HG02571 (cell line): ENCODE results near the gene CCNG2.
A peak's percentile ranks its signal among the peaks of the same experiment; 100 is the strongest.

ENCODE experiments used
- ATAC-seq: cut with Tn5 transposase; IDR thresholded peaks from one replicate; pipeline ENCODE4 v1.9.1; 2021; ENCODE audit warnings: mild to moderate bottlenecking, moderate library complexity; ENCODE audit not compliant: unreplicated experiment

The CCNG2 gene

DNA sequence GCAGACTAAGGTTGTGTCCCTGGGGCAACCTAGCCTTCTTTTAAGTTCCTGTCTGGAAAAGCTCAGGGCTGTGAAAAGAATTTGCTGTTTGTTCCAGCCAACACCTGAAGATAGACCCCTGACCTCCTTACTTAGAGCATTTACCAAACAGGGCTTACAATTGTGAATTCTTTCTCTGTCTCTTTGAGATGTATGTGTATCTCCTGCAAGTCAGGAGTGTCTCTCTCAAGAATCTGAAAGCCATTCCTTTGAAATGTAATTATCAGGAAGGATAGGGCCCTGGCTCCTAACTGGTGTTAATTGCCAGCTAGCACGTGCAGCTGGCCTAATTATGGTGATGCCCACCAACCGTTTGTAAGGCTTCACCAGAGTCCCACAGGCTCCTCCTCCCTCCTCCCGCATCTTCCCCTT lies 18.2 kb downstream of the CCNG2 start:
- no peak for ATAC-seq

- ATAC-seq, result no peak
Measured at GRCh38 chr4:77176640-77177039, 19.6 kb downstream of the CCNG2 start.

DNA sequence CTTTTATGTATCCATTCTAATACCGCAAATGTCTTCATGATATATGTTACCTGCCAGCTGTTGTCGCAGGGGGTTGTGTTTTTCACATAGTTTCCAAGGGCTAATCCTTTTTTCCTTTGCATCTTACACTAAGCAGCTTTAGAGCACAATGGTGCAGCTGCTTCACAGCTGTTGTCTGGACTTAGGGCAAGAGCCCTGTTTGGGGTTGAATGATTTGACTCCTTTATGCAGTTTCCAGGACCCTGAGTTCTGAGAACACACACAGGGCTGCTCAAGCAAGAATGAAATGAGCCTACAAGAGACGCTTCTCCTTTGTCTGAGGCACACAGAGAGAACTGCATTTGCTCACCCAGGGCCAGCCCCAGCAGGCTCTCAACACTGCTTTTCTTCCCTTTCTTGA lies 20.2 kb downstream of the CCNG2 start:
- ATAC-seq, result no peak

DNA sequence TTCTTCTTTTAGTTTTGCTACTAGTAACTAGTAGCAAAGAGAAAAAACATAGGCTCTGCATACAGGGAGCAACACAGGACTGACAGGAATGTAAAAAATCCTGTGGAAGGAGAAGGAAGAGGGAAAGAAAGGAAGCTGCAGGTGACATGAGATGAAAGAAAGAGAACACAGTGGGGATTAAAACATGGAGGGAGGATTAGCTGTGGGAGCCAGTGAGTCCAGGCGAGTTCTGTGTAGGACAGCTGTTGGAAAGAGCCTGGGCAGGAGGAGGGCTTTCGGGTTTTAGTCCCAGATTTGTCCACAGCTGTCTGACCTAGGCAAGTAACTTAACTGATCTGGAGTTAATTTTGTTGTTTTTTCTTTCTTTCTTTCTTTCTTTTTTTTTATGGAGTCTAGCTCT lies 21.6 kb downstream of the CCNG2 start:
- ATAC-seq, result no peak

DNA sequence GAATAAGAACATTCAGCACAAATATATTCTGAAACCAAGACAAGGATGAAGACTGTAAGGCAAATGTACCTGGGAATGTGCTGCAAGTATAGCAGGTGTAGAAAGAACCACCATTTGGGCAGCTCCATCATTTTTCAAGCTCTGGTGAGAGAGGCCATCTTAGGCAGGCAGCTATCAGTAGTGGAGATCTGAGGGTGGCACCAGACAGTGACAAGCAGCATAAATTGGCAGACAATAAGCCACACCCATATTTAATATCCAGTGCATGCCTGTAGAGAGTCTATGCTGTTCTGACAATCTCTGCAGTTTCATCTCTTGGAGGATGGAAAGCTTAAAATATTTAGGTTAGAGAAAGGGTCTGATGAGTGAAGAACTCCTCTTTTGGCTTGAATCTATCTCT lies 22.5 kb downstream of the CCNG2 start:
- no peak for ATAC-seq

DNA sequence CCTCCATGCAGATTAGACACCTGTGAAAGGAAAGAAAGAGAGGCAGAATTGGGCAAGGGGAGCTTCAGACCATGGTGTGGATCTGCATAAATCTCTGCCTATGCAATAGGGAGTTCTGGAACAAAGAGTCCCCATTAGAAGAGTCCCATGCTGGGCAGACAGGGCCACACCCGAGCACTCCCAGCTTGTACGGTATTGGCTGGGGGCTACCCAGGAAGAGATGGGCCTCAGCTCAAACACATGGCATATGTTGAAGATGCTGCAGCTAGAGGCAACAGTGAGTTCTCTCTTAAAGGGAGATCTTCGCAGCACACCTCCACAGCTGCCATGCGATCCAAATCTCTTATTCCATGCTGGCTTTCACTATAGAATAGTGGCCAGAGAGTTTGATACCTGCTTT lies 24.7 kb downstream of the CCNG2 start:
- no peak for ATAC-seq

DNA sequence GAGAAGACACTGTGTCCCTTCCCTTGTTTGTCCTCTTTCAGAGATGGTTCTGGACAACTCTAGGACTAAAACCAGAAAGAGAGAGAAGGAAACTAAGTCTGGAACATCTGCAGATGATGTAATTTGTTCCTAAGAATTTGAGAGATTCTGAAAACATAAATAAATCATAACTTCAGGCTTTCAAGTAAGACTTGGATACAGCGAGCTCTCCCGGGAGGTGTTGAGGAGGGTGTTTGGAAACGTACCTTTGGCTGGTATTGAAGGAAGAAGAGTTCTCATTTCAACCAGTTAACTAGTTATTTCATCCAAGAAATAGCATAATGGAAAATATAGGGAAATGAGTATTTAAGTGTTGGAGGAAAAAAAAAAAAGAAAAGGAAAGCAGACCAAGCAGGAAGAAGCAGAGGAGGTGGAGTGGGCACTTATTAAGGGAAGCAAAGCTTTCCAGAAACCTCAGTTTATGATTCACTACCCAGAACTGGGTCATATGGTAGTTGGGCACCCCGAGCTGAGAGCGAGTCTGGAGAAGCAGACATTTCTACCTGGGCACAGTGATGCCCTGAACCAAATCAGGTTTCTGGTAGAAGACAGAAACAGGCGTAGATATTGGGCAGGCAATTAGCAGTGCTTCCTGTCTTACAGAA lies 26.9 kb downstream of the CCNG2 start:
- no peak for ATAC-seq

DNA sequence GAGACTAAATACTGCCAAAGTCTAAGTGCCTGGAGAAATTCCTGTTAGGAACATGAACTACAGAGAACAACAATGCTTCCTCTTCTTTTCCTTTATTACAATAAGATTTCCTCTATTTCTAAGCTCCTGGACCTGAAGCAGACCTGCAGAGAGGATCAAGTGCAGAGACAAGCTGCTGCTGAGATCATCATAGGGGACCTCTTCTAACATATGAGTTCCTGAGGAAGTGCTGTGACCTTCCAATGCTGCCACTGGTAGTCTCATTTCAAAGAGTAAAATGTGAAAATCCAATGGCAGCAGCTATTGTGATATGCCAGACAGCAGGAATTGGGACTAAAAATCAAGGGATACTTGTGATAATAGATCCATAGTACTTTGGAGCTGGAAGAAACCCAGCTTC lies 28.0 kb downstream of the CCNG2 start:
- ATAC-seq, result no peak

GRCh38 chr4:77185686-77186085 lies 28.7 kb downstream of the CCNG2 start:
- ATAC-seq, result no peak

DNA sequence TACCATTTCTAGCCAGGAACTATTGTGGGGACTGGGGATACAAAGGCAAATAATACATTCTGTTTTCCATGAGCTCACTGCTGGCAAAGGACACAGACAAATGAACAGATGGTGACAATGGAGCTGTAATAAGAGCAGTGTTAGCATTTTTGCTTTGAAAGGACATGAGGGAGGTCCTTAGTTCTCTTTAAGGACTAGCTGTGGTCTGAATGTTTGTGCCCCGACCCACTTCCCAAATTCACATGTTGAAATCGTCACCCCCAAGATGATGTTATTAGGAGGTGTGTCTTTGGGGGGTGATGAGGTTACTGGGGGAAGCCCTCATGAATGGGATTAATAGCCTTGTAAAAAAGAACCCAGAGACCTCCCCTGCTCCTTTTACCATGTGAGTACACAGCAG lies 30.3 kb downstream of the CCNG2 start:
- no peak for ATAC-seq

GRCh38 chr4:77188498-77189220 lies 31.7 kb downstream of the CCNG2 start:
- ATAC-seq, result no peak

DNA sequence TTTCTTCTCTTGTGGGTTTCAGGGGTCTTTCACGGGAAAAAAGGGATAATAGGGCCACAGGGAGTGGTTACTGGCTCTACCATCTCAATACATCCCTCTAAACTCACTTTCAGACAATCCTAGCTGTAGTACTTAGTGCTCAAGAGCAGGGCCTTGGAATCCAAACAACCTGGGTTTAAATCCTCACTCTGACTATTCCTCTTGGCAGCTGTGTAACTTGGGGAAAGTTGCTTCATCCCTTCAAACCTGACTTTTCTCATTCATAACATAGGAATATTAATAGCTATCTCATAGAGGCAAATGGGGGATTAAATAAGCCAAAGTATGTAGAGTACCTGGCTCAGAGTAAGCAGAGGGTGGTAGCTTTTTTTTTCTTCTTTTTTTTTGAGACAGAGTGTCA lies 32.4 kb downstream of the CCNG2 start:
- ATAC-seq, result no peak

- ATAC-seq, result no peak
Measured at GRCh38 chr4:77190053-77190452, 33.0 kb downstream of the CCNG2 start.

DNA sequence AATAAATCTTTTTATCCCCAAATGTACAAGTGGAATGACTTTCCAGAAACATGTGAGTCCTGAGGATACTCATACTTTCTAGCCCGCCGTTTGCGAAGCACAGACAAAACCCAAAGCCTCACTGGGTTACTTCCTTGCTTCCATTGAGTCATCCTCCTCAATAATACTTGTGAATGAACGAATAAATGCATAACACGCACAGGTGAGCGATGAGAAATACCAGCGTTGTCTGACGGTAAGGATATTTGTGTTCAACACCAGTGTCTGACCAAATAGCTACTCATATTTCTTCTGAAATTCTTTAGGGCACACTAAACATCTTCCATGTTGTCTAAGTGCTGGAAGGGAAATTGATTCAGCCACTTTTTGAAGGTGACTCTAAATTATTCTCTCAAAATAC lies 36.0 kb downstream of the CCNG2 start:
- ATAC-seq, result no peak

- ATAC-seq, result peak; percentile 91
Measured at GRCh38 chr4:77193511-77194102, 36.6 kb downstream of the CCNG2 start.

DNA sequence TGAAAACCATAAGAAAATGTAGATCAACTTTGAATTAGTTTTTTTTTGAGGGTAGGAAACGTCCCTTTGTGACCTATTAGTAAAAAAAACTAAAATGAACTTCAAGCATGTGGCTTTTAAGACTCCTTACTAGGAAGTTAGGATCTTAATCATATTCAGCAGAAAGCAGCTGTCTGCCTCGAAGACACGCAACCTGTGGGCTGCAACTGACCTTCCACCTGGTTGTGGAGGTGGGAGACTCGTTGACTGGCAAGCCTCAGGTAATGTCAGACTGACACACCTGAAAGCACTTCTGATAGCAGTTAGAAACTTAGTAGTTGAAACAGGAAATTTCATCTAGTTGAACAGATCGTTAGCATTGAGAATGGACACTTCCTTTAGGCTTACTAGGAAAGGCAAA lies 37.4 kb downstream of the CCNG2 start:
- no peak for ATAC-seq

GRCh38 chr4:77194989-77195388 lies 38.0 kb downstream of the CCNG2 start:
- no peak for ATAC-seq

GRCh38 chr4:77196866-77197265 lies 39.9 kb downstream of the CCNG2 start:
- ATAC-seq, result peak; percentile 27

- ATAC-seq, result no peak
Measured at GRCh38 chr4:77197361-77197760, 40.4 kb downstream of the CCNG2 start.

GRCh38 chr4:77197831-77198230 lies 40.8 kb downstream of the CCNG2 start:
- ATAC-seq, result no peak

- ATAC-seq, result no peak
Measured at GRCh38 chr4:77199276-77199675, 42.3 kb downstream of the CCNG2 start.

GRCh38 chr4:77199701-77200100 lies 42.7 kb downstream of the CCNG2 start:
- ATAC-seq, result no peak
